Type B pancreatic cell (in vitro differentiated cells): ENCODE measurements around the gene FAM98B. TPM values are rescaled to one million over a fixed set of nuclear protein-coding genes. Genes with fewer than 3 reads are reported as not detected.

ENCODE experiments used
- DNase-seq: peaks from one replicate; pipeline ENCODE4 v3.0.0; 2021; ENCODE audit warnings: mixed read lengths; ENCODE audit not compliant: unreplicated experiment; ENCODE audit errors: extremely low spot score
- H3K27ac Mint-ChIP-seq: 2 replicates; pipeline ENCODE4 v1.8.0; 2021; ENCODE audit warnings: mild to moderate bottlenecking, mixed read lengths
- H3K27me3 Mint-ChIP-seq: 2 replicates; pipeline ENCODE4 v1.8.0; 2021; ENCODE audit warnings: mixed read lengths
- H3K36me3 Mint-ChIP-seq: 2 replicates; pipeline ENCODE4 v1.8.0; 2021; ENCODE audit warnings: mixed read lengths
- H3K4me1 Mint-ChIP-seq: one replicate; pipeline ENCODE4 v1.8.0; 2021; ENCODE audit warnings: mixed read lengths; ENCODE audit not compliant: unreplicated experiment
- H3K4me3 Mint-ChIP-seq: 2 replicates; pipeline ENCODE4 v1.8.0; 2021; ENCODE audit warnings: mild to moderate bottlenecking, mixed read lengths
- H3K9me3 Mint-ChIP-seq: 2 replicates; pipeline ENCODE4 v1.8.0; 2021; ENCODE audit warnings: mixed read lengths
- total RNA-seq: library from RNA; stranded (reverse); gene quantifications from 2 replicates; pipeline ENCODE4 v1.2.1, GENCODE V29; 2021; ENCODE audit warnings: low replicate concordance
- TF ChIP-seq, protein P1 (sequence below): fragments of 200-600 bp; sonication (generic); conservative IDR thresholded peaks from 2 replicates; pipeline ENCODE4 v1.5.0; 2021; ENCODE audit warnings: antibody characterized with exemption, mild to moderate bottlenecking

Gene FAM98B
- total RNA-seq, 1 donor from 2014 or later: 30.5 TPM

DNA sequence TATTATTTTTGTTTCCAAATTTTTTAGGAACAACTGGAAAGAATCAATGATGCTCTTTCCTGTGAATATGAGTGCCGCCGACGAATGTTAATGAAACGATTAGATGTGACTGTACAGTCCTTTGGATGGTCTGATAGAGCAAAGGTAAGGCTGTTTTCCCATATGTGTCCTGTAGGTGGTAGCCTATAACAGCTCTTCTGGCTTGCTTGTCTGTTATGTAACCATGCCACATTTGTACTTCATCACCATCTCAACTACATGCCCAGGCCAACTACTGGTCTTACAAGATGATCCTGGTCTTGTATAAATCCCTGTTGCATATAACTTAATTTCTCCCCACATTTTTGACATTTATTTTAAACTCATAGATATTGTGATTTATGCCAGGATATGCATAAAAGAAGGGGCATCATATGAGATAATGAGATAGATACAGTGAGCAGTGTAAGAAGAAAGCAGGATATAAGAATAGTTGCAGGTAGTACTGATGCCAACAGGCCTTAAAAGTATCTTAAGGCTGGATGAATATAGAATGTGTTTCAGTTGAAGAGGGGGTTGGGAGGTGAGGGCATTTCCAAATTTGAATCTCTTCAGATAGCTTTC is 20.3 kb downstream of the FAM98B start:
- Mint-ChIP-seq H3K9me3 (no peaks in the 10 kb centered on the region), H3K4me1 (no peaks in the 10 kb centered on the region), H3K27me3 (no peaks in the 10 kb centered on the region), H3K27ac (peak overlapping the region; percentile 12), H3K36me3 (peaks cover 19% of the 10 kb centered on the region), H3K4me3 (no peak overlapping the region)
- DNase-seq: no peak
- TF ChIP-seq, protein P1, sequence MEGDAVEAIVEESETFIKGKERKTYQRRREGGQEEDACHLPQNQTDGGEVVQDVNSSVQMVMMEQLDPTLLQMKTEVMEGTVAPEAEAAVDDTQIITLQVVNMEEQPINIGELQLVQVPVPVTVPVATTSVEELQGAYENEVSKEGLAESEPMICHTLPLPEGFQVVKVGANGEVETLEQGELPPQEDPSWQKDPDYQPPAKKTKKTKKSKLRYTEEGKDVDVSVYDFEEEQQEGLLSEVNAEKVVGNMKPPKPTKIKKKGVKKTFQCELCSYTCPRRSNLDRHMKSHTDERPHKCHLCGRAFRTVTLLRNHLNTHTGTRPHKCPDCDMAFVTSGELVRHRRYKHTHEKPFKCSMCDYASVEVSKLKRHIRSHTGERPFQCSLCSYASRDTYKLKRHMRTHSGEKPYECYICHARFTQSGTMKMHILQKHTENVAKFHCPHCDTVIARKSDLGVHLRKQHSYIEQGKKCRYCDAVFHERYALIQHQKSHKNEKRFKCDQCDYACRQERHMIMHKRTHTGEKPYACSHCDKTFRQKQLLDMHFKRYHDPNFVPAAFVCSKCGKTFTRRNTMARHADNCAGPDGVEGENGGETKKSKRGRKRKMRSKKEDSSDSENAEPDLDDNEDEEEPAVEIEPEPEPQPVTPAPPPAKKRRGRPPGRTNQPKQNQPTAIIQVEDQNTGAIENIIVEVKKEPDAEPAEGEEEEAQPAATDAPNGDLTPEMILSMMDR: peak; percentile 80

DNA sequence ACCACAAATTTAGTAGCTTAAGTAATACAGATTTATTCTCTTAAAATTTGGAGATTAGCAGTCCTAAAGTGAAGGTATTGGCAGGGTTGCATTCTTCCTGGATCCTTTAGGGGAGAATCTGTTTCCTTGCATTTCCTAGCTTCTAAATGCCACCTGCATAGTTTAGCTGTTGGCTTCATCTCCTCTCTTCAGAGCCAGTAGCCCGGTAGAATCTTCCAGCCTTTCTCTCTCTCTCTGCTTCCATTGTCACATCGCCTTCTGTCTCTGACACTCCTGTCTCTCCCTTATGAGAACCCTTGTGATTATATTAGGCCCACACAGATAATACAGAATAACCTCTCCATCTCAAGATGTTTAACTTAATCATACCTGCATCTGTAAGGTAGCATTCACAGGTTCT is 21.4 kb downstream of the FAM98B start:
- Mint-ChIP-seq H3K4me1 (no peaks in the 10 kb centered on the region), H3K27me3 (no peaks in the 10 kb centered on the region), H3K9me3 (no peaks in the 10 kb centered on the region), H3K36me3 (peaks cover 19% of the 10 kb centered on the region), H3K4me3 (no peak overlapping the region), H3K27ac (no peak overlapping the region)
- TF ChIP-seq, protein P1: no peak
- no peak for DNase-seq

DNA sequence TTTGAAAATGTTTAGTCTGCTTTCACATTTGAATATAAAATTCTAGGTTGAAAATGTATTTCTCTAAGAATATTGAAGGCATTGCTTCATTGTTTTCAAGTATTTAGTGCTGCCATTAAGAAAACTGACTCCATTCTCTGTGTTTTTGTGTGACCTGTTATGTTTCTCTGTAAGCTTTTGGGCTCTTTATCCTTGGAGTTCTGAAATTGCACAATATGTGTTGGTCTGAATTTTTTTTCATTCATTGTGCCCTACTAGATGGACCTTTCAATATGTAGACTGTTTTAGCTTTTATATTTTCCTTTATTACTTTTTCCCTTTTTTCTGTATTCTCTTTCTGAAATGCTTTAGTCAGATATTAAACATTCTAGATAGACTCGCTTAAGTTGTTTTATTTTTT is 22.2 kb downstream of the FAM98B start:
- no peaks in the 10 kb centered on the region for H3K4me1 Mint-ChIP-seq
- H3K9me3 Mint-ChIP-seq: no peaks in the 10 kb centered on the region
- TF ChIP-seq, protein P1: no peak
- no peaks in the 10 kb centered on the region for H3K27me3 Mint-ChIP-seq
- H3K4me3 Mint-ChIP-seq: no peak overlapping the region
- no peak overlapping the region for H3K27ac Mint-ChIP-seq
- H3K36me3 Mint-ChIP-seq: peaks cover 19% of the 10 kb centered on the region
- DNase-seq: no peak

DNA sequence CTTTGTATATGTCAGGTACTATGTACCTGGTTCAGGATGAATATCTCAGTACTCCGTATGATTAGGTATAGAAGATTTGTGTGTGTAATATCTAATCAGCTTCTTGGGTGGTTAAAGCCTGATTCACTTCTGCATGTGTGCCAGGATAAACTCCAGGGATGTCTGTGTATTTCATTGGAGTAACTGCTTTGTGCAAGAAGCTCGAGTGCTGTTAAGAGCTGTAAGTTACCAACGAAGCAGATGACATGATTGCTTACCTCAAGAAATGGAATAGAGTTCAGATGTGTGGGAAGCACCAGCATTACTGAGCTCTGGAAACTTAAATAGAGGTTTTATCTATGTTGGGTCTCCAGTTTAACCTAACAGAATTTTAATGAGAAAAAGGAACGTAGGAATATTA is 23.7 kb downstream of the FAM98B start:
- Mint-ChIP-seq H3K27me3 (no peaks in the 10 kb centered on the region), H3K4me1 (no peaks in the 10 kb centered on the region), H3K36me3 (peaks cover 30% of the 10 kb centered on the region), H3K9me3 (no peaks in the 10 kb centered on the region), H3K27ac (no peak overlapping the region), H3K4me3 (no peak overlapping the region)
- no peak for DNase-seq
- TF ChIP-seq, protein P1: no peak

DNA sequence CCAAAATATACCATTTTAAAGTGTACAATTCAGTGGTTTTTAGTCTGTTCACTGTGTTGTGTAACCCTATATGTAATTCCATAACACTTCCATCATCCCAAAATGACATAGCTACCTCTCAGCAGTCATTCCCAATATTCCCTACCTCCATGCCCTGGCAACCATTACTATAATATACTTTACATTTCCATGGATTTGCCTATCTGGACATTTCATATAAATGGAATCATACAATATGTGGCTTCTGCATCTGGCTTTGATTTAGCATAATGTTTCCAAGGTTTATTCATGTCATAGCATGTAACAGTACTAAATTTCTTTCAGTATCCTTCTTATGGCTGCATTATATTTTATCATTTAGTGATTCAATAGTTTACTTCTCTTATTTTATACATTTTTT is 25.3 kb downstream of the FAM98B start:
- H3K4me3 Mint-ChIP-seq: no peak overlapping the region
- H3K27ac Mint-ChIP-seq: no peak overlapping the region
- no peaks in the 10 kb centered on the region for H3K4me1 Mint-ChIP-seq
- peaks cover 27% of the 10 kb centered on the region for H3K36me3 Mint-ChIP-seq
- TF ChIP-seq, protein P1: no peak
- no peaks in the 10 kb centered on the region for H3K27me3 Mint-ChIP-seq
- no peaks in the 10 kb centered on the region for H3K9me3 Mint-ChIP-seq
- no peak for DNase-seq

DNA sequence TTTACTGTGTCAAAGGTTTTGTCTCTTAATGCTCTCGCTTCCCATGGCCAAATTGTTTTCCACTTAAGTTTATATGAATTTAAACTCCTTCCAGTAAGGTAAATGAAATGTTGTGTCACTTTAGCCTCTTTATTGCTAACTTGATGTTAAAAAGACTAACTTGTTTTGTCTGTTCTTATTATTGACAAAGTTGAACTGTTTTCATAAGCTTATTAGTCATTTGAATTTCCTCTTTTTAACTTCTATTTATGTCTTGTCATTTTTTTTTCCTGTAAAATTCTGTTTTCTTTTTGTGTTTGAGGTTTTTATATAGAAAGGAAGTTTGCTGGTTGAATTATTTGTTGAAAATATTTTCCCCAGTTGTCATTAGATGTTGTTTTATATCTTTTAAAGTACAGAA is 25.8 kb downstream of the FAM98B start:
- no peaks in the 10 kb centered on the region for H3K27me3 Mint-ChIP-seq
- no peak overlapping the region for H3K27ac Mint-ChIP-seq
- no peaks in the 10 kb centered on the region for H3K4me1 Mint-ChIP-seq

More for the DNA sequence above, 25.8 kb downstream of the FAM98B start:
- Mint-ChIP-seq H3K36me3 (peaks cover 22% of the 10 kb centered on the region), H3K4me3 (no peak overlapping the region), H3K9me3 (no peaks in the 10 kb centered on the region)
- no peak for DNase-seq
- TF ChIP-seq, protein P1: no peak
